Measurements from ENCODE around the gene TEX261. TPM values are rescaled to one million over a fixed set of nuclear protein-coding genes. Genes with fewer than 3 reads are reported as not detected.

Gene TEX261
- total RNA-seq, 2 donors from 2014 or later = 26.7 to 38.0 TPM

- TF ChIP-seq CTCF (IDR thresholded peaks at IDR 0.05) = no peak
- H3K9me3 ChIP-seq = no peaks in the 10 kb centered on the region
- peaks cover 0 to 30% of the 10 kb centered on the region in 2 donors for H3K4me1 ChIP-seq
These were observed 1.5 kb downstream of the TEX261 start for GRCh38 chr2:70992945-70993853.

DNA sequence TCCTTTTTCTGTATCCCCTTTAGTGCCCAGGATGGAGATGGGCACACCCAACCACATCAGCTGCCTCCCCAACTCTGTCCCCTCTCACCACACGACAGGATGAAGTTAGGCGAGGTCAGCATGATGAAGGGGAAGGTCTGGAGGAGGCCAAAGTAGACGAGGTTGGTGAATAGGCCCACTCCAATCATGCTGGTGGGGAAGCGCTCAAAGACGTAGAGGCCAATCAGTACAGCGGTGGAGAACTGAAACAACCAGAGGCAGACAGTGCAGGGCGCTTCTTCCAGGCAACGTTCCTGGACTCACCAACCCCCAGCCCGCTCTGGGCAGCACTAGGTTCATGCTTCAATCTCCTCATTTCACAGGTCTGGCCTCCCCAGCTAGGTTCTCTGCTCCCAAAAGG lies 2.9 kb downstream of the TEX261 start:
- H3K4me3 ChIP-seq = no peak overlapping the region
- peaks cover 50% of the 10 kb centered on the region for H3K36me3 ChIP-seq
- no peaks in the 10 kb centered on the region for H3K9me3 ChIP-seq
- TF ChIP-seq CTCF (IDR thresholded peaks at IDR 0.05) = no peak
- H3K4me1 ChIP-seq = peaks cover 0 to 34% of the 10 kb centered on the region in 2 donors
- no peak for DNase-seq (ENCODE audit: low spot score)
- no peak overlapping the region for H3K27ac ChIP-seq
- no peaks in the 10 kb centered on the region for H3K27me3 ChIP-seq

More at GRCh38 chr2:70992945-70993853, 1.5 kb downstream of the TEX261 start:
- peak; percentile 38 for DNase-seq (ENCODE audit: low spot score)
- Histone ChIP-seq H3K27ac (peak overlapping the region in 1 of 2 donors; percentile 93), H3K27me3 (no peaks in the 10 kb centered on the region), H3K4me3 (peak overlapping the region; percentile 98 to 99), H3K36me3 (peaks cover 38% of the 10 kb centered on the region)

- no peak for TF ChIP-seq CTCF (IDR thresholded peaks at IDR 0.05)
- Histone ChIP-seq H3K27ac (no peak overlapping the region), H3K4me3 (no peak overlapping the region), H3K9me3 (no peaks in the 10 kb centered on the region), H3K4me1 (peaks cover 0 to 34% of the 10 kb centered on the region in 2 donors), H3K27me3 (no peaks in the 10 kb centered on the region), H3K36me3 (peaks cover 54% of the 10 kb centered on the region)
- peak; percentile 42 for DNase-seq (ENCODE audit: low spot score)
These were observed 3.5 kb downstream of the TEX261 start for GRCh38 chr2:70991142-70991541.

DNA sequence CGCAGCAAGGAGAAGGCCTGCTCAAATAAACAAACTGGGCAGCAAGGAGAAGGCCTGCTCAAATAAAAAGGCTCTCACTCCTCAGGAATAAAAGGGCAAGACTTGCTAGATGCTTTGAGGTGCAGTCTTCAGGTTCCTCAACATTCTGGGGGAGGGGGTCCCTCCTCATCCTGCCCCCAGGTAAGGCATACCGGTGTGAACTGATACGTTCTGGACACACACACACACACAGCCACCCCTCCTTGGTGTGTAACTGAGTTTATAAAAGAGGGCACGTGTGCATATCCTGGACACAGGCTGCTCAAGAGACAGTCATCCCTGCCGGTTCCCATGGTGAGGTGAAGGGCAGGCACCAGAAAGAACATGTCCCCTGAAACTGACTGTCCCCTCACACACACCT lies 4.5 kb downstream of the TEX261 start:
- no peak overlapping the region for H3K4me3 ChIP-seq
- H3K36me3 ChIP-seq = peaks cover 54% of the 10 kb centered on the region
- peak; percentile 28 for DNase-seq (ENCODE audit: low spot score)
- H3K4me1 ChIP-seq = peaks cover 0 to 27% of the 10 kb centered on the region in 2 donors
- no peaks in the 10 kb centered on the region for H3K27me3 ChIP-seq
- no peaks in the 10 kb centered on the region for H3K9me3 ChIP-seq
- TF ChIP-seq CTCF (IDR thresholded peaks at IDR 0.05) = no peak
- H3K27ac ChIP-seq = no peak overlapping the region

- no peak overlapping the region for H3K27ac ChIP-seq
- peak; percentile 52 for DNase-seq (ENCODE audit: low spot score)
- H3K4me3 ChIP-seq = no peak overlapping the region
- H3K27me3 ChIP-seq = no peaks in the 10 kb centered on the region
- H3K4me1 ChIP-seq = peaks cover 0 to 29% of the 10 kb centered on the region in 2 donors
- H3K36me3 ChIP-seq = peaks cover 54% of the 10 kb centered on the region
- TF ChIP-seq CTCF (IDR thresholded peaks at IDR 0.05) = no peak
- no peaks in the 10 kb centered on the region for H3K9me3 ChIP-seq
These were observed 5.7 kb downstream of the TEX261 start for GRCh38 chr2:70988726-70989648.

All from right atrium auricular region (tissue), 2 donors.